Measurements from ENCODE around the gene EVX2.

DNA sequence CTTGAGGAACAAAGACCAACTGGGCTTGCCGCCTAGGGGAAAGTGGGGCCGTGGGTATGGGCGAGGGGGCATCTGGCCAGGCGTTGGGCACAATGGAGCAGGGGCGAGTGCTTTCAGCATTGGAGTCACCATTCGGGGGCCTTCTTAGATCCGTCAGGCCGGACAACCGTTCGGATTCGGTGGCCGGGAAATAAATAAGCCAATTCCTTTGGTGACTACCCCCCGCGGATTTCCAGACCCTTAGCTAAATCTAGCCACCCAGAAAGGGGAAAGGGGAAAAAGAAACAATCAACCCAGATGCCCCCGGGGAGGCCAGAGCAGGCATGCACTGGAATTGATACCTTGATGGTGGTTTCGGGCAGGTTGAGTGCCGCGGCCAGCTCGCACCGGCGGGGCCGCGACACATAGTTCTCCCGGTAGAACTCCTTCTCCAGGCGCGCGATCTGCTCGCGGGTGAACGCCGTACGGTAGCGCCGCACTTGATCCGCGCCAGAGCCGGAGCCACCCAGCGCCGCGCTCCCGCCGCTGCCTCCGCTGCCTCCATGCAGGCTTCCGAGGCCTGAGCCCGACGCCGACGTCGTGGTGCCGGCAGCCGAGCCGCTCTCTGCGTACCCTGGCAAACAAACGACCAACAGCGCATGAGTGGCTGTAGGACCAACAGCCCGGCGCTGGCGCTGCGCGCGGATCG lies 1.8 kb downstream of the EVX2 start:
- no peak for TF ChIP-seq POLR2A (IDR thresholded peaks at IDR 0.05)
- no peak for TF ChIP-seq CTCF (IDR thresholded peaks at IDR 0.05 in 8 of 11, conservative IDR thresholded peaks at IDR 0.05 in 3 of 11)
